ENCODE results near the gene CYTH2. TPM values are rescaled to one million over a fixed set of nuclear protein-coding genes. Genes with fewer than 3 reads are reported as not detected.

The CYTH2 gene
- total and polyA plus RNA-seq, 2 of the 8 experiments (the other 6 are each of a cell fraction or from before 2014, with no cell fraction given): 43.7 to 71.4 TPM

- WGBS, 2 experiments (ENCODE audit: extremely low coverage in 1 of 2, insufficient coverage in 1 of 2, insufficient read length in 1 of 2, insufficient replicate concordance in 2 of 2, low coverage in 1 of 2, low lambda C conversion rate in 2 of 2, missing lambda C conversion rate in 1 of 2): 95% methylated on average over 3 of the region's 4 CpGs; no CpG with 5 or more reads in 1 of the 2 experiments
- no peak overlapping the region for H3K9ac ChIP-seq (replicated peaks in 1 of 4; ENCODE audit: extremely low read depth in 1 of 4, low read depth in 3 of 4, low read length in 3 of 4)
- no peak overlapping the region for H3K56ac ChIP-seq (replicated peaks; ENCODE audit: insufficient read length, low read depth, low read length)
- no peak overlapping the region for H2BK12ac ChIP-seq (ENCODE audit: low read depth, low read length)
- peaks cover 4% of the 10 kb centered on the region for H3K79me1 ChIP-seq (ENCODE audit: low read depth, low read length)
- ChIA-PET CTCF (ENCODE audit: partially characterized antibody) (interaction anchor here (0.6 kb wide), 2 partner anchors 33 to 49 kb away, joined by 4 to 5 read pairs; no protein-coding TSS in a partner anchor), POLR2A (ENCODE audit: partially characterized antibody) (interaction anchor here (1.4 to 3.2 kb wide), 4 partner anchors 8 to 23 kb away, joined by 5 to 14 read pairs (median 11); partner anchors contain the start of gene GRWD1)
- no peak overlapping the region for H3K18ac ChIP-seq (ENCODE audit: extremely low read depth, low read length)
- no peak overlapping the region for H3K4ac ChIP-seq (replicated peaks; ENCODE audit: insufficient read length, low read depth, low read length)
- no peak overlapping the region for H2BK15ac ChIP-seq (ENCODE audit: low read length)
- FAIRE-seq: no peak
- H3K14ac ChIP-seq (ENCODE audit: insufficient read length): no peak overlapping the region
- peaks cover 2 to 17% of the 10 kb centered on the region in 2 experiments for H4K20me1 ChIP-seq (replicated peaks in 1 of 2; ENCODE audit: control insufficient read depth in 1 of 2, insufficient read depth in 2 of 2, low read length in 2 of 2)
- H2BK5ac ChIP-seq (ENCODE audit: low read depth, low read length): no peak overlapping the region
- no peak overlapping the region for H2AK5ac ChIP-seq (ENCODE audit: low read depth, low read length)
- H3K27ac ChIP-seq (ENCODE audit: low read depth, low read length): no peak overlapping the region
- H3K23ac ChIP-seq (ENCODE audit: insufficient read length): no peak overlapping the region
- no peak for DNase-seq (ENCODE audit: low read depth in 1 of 2, low spot score in 2 of 2)
- H4K91ac ChIP-seq (replicated peaks; ENCODE audit: insufficient read length, low read length): no peak overlapping the region
- TF ChIP-seq CHD1 (IDR thresholded peaks at IDR 0.05; ENCODE audit: low read depth, low read length) (no peak), POLR2AphosphoS5 (IDR thresholded peaks at IDR 0.05; ENCODE audit: low read depth, low read length) (no peak), PHF8 (conservative IDR thresholded peaks at IDR 0.05; ENCODE audit: low read depth, low read length) (no peak), BCL11A (IDR thresholded peaks at IDR 0.05; ENCODE audit: low read depth in 2 of 2, low read length in 2 of 2) (no peak), KDM1A (IDR thresholded peaks at IDR 0.05; ENCODE audit: borderline replicate concordance, low read length) (no peak), RXRA (IDR thresholded peaks at IDR 0.05; ENCODE audit: insufficient read depth, low read depth, low read length) (no peak), BACH1 (IDR thresholded peaks at IDR 0.05; ENCODE audit: low read length) (no peak), TEAD4 (IDR thresholded peaks at IDR 0.05; ENCODE audit: low read depth, low read length) (no peak), TAF7 (optimal IDR thresholded peaks at IDR 0.05; ENCODE audit: borderline replicate concordance, low read depth, low read length) (no peak)
- H3K4me2 ChIP-seq (ENCODE audit: insufficient read depth in 1 of 2, low read depth in 2 of 2, low read length in 2 of 2): no peak overlapping the region
- H4K5ac ChIP-seq (ENCODE audit: insufficient read length, low read depth, low read length): no peak overlapping the region
- H3K23me2 ChIP-seq (ENCODE audit: low read depth, low read length): no peaks in the 10 kb centered on the region
- no peak overlapping the region for H2BK120ac ChIP-seq (replicated peaks; ENCODE audit: low read depth, low read length)
- no peak overlapping the region for H3K4me3 ChIP-seq (ENCODE audit: extremely low read depth in 1 of 4, insufficient read depth in 2 of 4, low read depth in 3 of 4, low read length in 4 of 4)
- no peaks in the 10 kb centered on the region for H3K4me1 ChIP-seq (replicated peaks in 1 of 4; ENCODE audit: control insufficient read depth in 3 of 4, insufficient read depth in 4 of 4, low read length in 3 of 4)
- no peak overlapping the region for H2BK20ac ChIP-seq (ENCODE audit: low read length)
- no peaks in the 10 kb centered on the region for H3K79me2 ChIP-seq (ENCODE audit: control insufficient read depth in 1 of 2, insufficient read depth in 2 of 2, low read length in 2 of 2)
- peaks cover 0 to 2% of the 10 kb centered on the region in 2 experiments; a peak in 1 of 4 replicates for H3K9me3 ChIP-seq (ENCODE audit: insufficient read depth in 2 of 2, low read depth in 1 of 2, low read length in 1 of 2)
- no peak overlapping the region for H2AFZ ChIP-seq (ENCODE audit: low read length)
- no peak overlapping the region for H4K8ac ChIP-seq (ENCODE audit: extremely low read depth, insufficient read depth, low read length)
- H3K36me3 ChIP-seq (ENCODE audit: control insufficient read depth in 2 of 4, insufficient read depth in 4 of 4, low read length in 3 of 4): peaks cover 6 to 40% (median 17%) of the 10 kb centered on the region in 4 experiments
- H3K27me3 ChIP-seq (replicated peaks in 1 of 4; ENCODE audit: control insufficient read depth in 3 of 4, extremely low read depth in 1 of 4, insufficient read depth in 3 of 4, low read length in 3 of 4): no peaks in the 10 kb centered on the region
These were observed 12.3 kb upstream of the CYTH2 start for GRCh38 chr19:48456864-48457263.
